ENCODE results near the gene EIF3B. TPM values are rescaled to one million over a fixed set of nuclear protein-coding genes. Genes with fewer than 3 reads are reported as not detected.
"Not testable (repeated sequence)": the region's sequence is repeated elsewhere in the genome, so short reads cannot be mapped to it uniquely, and the experiment has no call there.

The EIF3B gene
- total RNA-seq, 1 experiment from 2014 or later = 364 TPM

DNA sequence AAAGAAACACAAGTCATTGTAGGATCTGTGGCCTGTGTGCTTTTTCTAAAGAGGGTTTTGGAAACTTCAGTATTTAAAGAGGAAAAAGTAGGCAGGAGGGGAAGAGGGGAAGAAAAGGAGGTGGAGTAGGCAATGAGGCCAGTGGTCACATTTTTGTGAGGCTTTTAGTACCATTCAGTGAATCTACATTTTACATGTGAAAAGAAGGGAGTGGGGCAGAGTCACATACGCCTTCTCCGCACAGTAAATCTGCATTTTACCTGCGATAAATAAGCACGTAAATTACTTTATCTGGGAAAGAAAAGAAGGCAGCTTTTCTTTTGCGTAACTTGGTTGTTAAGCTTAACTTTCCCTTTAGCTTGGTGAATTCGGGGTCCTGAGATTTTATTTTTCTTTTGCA lies 62.0 kb downstream of the EIF3B start:
- H3K27ac ChIP-seq (ENCODE audit: low read depth, low read length, poor library complexity, severe bottlenecking) = no peak overlapping the region
- H3K27me3 ChIP-seq (replicated peaks; ENCODE audit: insufficient read depth, low read depth, low read length, poor library complexity) = no peaks in the 10 kb centered on the region
- TF ChIP-seq, protein P1, sequence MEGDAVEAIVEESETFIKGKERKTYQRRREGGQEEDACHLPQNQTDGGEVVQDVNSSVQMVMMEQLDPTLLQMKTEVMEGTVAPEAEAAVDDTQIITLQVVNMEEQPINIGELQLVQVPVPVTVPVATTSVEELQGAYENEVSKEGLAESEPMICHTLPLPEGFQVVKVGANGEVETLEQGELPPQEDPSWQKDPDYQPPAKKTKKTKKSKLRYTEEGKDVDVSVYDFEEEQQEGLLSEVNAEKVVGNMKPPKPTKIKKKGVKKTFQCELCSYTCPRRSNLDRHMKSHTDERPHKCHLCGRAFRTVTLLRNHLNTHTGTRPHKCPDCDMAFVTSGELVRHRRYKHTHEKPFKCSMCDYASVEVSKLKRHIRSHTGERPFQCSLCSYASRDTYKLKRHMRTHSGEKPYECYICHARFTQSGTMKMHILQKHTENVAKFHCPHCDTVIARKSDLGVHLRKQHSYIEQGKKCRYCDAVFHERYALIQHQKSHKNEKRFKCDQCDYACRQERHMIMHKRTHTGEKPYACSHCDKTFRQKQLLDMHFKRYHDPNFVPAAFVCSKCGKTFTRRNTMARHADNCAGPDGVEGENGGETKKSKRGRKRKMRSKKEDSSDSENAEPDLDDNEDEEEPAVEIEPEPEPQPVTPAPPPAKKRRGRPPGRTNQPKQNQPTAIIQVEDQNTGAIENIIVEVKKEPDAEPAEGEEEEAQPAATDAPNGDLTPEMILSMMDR (conservative IDR thresholded peaks at IDR 0.05; ENCODE audit: low read depth, low read length) = no peak
- no peak for TF ChIP-seq EZH2 (IDR thresholded peaks at IDR 0.05; ENCODE audit: borderline replicate concordance, low read depth, low read length, poor library complexity, severe bottlenecking)
- H3K36me3 ChIP-seq (ENCODE audit: insufficient read depth, low read length, poor library complexity, severe bottlenecking) = no peaks in the 10 kb centered on the region
- no TSS peak for BruUV-seq (replicated peaks)
- no peak overlapping the region for H3K4me3 ChIP-seq (ENCODE audit: low read depth, low read length, poor library complexity, severe bottlenecking)
- H3K4me1 ChIP-seq (ENCODE audit: insufficient read depth, low read length, poor library complexity, severe bottlenecking) = no peaks in the 10 kb centered on the region
- no peaks in the 10 kb centered on the region for H3K9me3 ChIP-seq (ENCODE audit: low read depth, low read length, poor library complexity, severe bottlenecking)
- ChIA-PET POLR2A (ENCODE audit: low non-redundant PET) (no interaction called here), CTCF (no interaction called here)
- no peak for DNase-seq (ENCODE audit: low spot score)
- intact Hi-C loops (cut with micrococcal nuclease; ENCODE audit: unreplicated experiment) = no loop called here

DNA sequence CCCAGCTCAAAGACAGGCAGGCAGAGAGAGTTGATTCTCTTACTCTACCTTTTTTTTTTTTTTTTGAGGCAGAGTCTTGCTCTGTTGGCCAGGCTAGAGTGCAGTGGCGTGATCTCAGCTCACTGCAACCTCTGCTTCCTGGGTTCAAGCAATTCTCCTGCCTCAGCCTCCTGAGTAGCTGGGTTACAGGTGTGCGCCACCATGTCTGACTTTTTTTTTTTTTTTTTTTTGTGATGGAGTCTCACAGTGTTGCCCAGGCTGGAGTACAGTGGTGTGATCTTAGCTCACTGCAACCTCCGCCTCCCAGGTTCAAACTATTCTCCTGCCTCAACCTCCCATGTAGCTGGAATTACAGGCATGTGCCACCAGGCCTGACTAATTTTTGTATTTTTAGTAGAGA lies 62.6 kb downstream of the EIF3B start:
- H3K4me3 ChIP-seq (ENCODE audit: low read depth, low read length, poor library complexity, severe bottlenecking); H3K27ac ChIP-seq (ENCODE audit: low read depth, low read length, poor library complexity, severe bottlenecking); DNase-seq (ENCODE audit: low spot score); BruUV-seq (replicated peaks); H3K4me1 ChIP-seq (ENCODE audit: insufficient read depth, low read length, poor library complexity, severe bottlenecking); CTCF ChIA-PET; H3K36me3 ChIP-seq (ENCODE audit: insufficient read depth, low read length, poor library complexity, severe bottlenecking); POLR2A ChIA-PET (ENCODE audit: low non-redundant PET); intact Hi-C loops (cut with micrococcal nuclease; ENCODE audit: unreplicated experiment); H3K9me3 ChIP-seq (ENCODE audit: low read depth, low read length, poor library complexity, severe bottlenecking); H3K27me3 ChIP-seq (replicated peaks; ENCODE audit: insufficient read depth, low read depth, low read length, poor library complexity): not testable (repeated sequence)

DNA sequence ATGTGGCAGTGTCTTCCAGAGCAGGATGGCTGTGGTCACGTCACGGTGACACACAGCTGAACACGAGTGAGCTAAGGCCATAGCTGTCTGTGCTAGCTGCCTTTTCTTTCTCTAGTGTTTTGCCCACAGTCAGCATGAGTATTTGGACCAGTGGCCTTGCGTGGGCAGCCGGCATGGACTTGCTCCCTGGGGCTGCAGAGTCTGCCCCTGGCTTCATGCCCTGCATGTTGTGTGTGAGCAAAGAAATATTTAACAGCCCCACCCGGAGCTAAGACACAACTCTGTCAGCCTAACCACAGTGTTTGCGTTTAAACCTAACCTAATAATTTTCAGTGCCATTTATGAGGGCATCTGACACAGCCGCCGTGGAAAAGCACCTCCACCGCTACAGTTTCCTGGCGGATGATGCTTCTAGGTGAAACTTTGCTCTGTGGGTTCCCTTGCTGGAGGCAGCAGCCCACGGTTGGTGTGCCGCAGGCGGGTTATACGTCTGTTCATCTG lies 63.4 kb downstream of the EIF3B start:
- Histone ChIP-seq H3K27me3 (replicated peaks; ENCODE audit: insufficient read depth, low read depth, low read length, poor library complexity) (no peaks in the 10 kb centered on the region), H3K27ac (ENCODE audit: low read depth, low read length, poor library complexity, severe bottlenecking) (no peak overlapping the region), H3K4me1 (ENCODE audit: insufficient read depth, low read length, poor library complexity, severe bottlenecking) (no peaks in the 10 kb centered on the region), H3K36me3 (ENCODE audit: insufficient read depth, low read length, poor library complexity, severe bottlenecking) (no peaks in the 10 kb centered on the region), H3K9me3 (ENCODE audit: low read depth, low read length, poor library complexity, severe bottlenecking) (no peaks in the 10 kb centered on the region), H3K4me3 (ENCODE audit: low read depth, low read length, poor library complexity, severe bottlenecking) (no peak overlapping the region)
- no peak for DNase-seq (ENCODE audit: low spot score)
- no peak for TF ChIP-seq EZH2 (IDR thresholded peaks at IDR 0.05; ENCODE audit: borderline replicate concordance, low read depth, low read length, poor library complexity, severe bottlenecking)
- TF ChIP-seq, protein P1 (conservative IDR thresholded peaks at IDR 0.05; ENCODE audit: low read depth, low read length) = no peak
- ChIA-PET POLR2A (ENCODE audit: low non-redundant PET) (no interaction called here), CTCF (no interaction called here)
- intact Hi-C loops (cut with micrococcal nuclease; ENCODE audit: unreplicated experiment) = no loop called here
- no TSS peak for BruUV-seq (replicated peaks)

DNA sequence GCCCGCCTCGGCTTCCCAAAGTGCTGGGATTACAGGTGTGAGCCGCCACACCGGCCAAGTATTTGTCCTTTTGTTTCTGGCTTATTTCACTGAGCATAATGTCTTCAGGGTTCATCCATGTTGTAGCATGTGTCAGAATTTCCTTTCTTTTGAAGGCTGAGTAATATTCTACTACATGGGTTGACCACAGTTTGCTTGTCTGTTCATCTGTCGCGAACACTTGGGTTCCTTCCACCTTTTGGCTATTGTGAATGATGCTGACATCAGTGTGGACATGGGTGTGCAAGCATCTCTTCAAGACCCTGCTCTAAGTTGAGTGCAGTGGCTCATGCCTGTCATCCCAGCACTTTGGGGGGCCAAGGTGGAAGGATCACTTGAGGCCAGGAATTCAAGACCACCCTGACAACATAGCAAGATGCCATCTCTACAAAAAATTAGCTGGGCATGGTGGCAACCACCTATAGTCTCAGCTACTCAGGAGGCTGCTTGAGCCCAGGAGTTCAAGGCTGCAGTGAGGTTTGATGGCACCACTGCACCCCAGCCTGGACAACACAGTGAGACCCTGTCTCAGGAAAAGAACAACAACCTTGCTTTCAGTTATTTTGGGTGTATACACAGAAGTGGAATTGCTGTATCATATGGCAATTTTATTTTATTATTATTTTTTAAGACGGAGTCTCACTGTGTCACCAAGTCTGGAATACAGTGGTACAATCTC lies 65.7 kb downstream of the EIF3B start:
- no peak for DNase-seq (ENCODE audit: low spot score)
- no peak overlapping the region for H3K4me3 ChIP-seq (ENCODE audit: low read depth, low read length, poor library complexity, severe bottlenecking)
- H3K27ac ChIP-seq (ENCODE audit: low read depth, low read length, poor library complexity, severe bottlenecking) = no peak overlapping the region
- no peaks in the 10 kb centered on the region for H3K36me3 ChIP-seq (ENCODE audit: insufficient read depth, low read length, poor library complexity, severe bottlenecking)
- POLR2A ChIA-PET (ENCODE audit: low non-redundant PET) = no interaction called here
- intact Hi-C loops (cut with micrococcal nuclease; ENCODE audit: unreplicated experiment) = no loop called here
- TF ChIP-seq EZH2 (IDR thresholded peaks at IDR 0.05; ENCODE audit: borderline replicate concordance, low read depth, low read length, poor library complexity, severe bottlenecking) = no peak
- TF ChIP-seq, protein P1 (conservative IDR thresholded peaks at IDR 0.05; ENCODE audit: low read depth, low read length) = no peak
- no TSS peak for BruUV-seq (replicated peaks)
- H3K27me3 ChIP-seq (replicated peaks; ENCODE audit: insufficient read depth, low read depth, low read length, poor library complexity) = no peaks in the 10 kb centered on the region
- H3K9me3 ChIP-seq (ENCODE audit: low read depth, low read length, poor library complexity, severe bottlenecking) = no peaks in the 10 kb centered on the region
- CTCF ChIA-PET = interaction anchor here (0.7 kb wide), 1 partner anchor 9 kb away, joined by 6 read pairs; no protein-coding TSS in a partner anchor
- no peaks in the 10 kb centered on the region for H3K4me1 ChIP-seq (ENCODE audit: insufficient read depth, low read length, poor library complexity, severe bottlenecking)
